NB4 (cell line): ENCODE data around the gene UNC5A.

Experiments used
- DNase-seq: peaks from one replicate; pipeline ENCODE4 v3.0.0; 2010; ENCODE audit warnings: low read depth
- H3K4me3 ChIP-seq: one replicate; pipeline ENCODE4 v1.5.1; 2011; ENCODE audit warnings: mild to moderate bottlenecking, low read depth, low read length, moderate library complexity
- MYC ChIP-seq: IDR thresholded peaks from 2 replicates; pipeline ENCODE4 v1.6.1; 2011; ENCODE audit warnings: low read depth, low read length
- POLR2A ChIP-seq: IDR thresholded peaks from 2 replicates; pipeline ENCODE4 v1.6.1; 2011; ENCODE audit warnings: mild to moderate bottlenecking; ENCODE audit not compliant: insufficient read length; ENCODE audit errors: extremely low read depth
- TF ChIP-seq, protein P1 (sequence below): IDR thresholded peaks from one replicate; pipeline ENCODE4 v1.5.1; 2012; ENCODE audit warnings: low read depth, low read length
- TF ChIP-seq, protein P2 (sequence below): IDR thresholded peaks from 2 replicates; pipeline ENCODE4 v1.6.1; 2011; ENCODE audit warnings: low read depth, low read length

Gene UNC5A

DNA sequence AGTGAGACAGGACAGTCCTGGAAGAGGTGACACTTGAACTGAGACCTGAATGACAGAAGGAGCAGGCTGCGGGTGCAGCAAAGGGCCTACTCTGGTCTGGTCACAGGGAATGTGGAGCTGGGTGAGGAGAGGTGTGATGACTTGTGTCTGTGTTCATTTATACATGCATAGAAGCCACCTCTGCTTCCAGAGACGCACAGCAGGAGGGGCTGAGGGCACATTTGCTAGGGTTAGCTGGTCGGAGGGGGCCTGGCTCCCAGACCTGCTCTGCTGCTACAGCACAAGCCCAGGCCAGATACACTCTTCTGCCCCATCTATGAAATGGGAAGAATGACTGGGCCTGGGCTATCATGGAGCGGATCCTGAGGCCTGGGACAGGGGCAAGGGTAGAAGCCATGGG is 15.6 kb downstream of the UNC5A start:
- DNase-seq, result no peak
- no peak overlapping the region for H3K4me3 ChIP-seq
- TF ChIP-seq MYC (no peak), POLR2A (no peak)
- TF ChIP-seq, protein P1, sequence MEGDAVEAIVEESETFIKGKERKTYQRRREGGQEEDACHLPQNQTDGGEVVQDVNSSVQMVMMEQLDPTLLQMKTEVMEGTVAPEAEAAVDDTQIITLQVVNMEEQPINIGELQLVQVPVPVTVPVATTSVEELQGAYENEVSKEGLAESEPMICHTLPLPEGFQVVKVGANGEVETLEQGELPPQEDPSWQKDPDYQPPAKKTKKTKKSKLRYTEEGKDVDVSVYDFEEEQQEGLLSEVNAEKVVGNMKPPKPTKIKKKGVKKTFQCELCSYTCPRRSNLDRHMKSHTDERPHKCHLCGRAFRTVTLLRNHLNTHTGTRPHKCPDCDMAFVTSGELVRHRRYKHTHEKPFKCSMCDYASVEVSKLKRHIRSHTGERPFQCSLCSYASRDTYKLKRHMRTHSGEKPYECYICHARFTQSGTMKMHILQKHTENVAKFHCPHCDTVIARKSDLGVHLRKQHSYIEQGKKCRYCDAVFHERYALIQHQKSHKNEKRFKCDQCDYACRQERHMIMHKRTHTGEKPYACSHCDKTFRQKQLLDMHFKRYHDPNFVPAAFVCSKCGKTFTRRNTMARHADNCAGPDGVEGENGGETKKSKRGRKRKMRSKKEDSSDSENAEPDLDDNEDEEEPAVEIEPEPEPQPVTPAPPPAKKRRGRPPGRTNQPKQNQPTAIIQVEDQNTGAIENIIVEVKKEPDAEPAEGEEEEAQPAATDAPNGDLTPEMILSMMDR, result no peak
- TF ChIP-seq, protein P2, sequence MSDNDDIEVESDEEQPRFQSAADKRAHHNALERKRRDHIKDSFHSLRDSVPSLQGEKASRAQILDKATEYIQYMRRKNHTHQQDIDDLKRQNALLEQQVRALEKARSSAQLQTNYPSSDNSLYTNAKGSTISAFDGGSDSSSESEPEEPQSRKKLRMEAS, result no peak

DNA sequence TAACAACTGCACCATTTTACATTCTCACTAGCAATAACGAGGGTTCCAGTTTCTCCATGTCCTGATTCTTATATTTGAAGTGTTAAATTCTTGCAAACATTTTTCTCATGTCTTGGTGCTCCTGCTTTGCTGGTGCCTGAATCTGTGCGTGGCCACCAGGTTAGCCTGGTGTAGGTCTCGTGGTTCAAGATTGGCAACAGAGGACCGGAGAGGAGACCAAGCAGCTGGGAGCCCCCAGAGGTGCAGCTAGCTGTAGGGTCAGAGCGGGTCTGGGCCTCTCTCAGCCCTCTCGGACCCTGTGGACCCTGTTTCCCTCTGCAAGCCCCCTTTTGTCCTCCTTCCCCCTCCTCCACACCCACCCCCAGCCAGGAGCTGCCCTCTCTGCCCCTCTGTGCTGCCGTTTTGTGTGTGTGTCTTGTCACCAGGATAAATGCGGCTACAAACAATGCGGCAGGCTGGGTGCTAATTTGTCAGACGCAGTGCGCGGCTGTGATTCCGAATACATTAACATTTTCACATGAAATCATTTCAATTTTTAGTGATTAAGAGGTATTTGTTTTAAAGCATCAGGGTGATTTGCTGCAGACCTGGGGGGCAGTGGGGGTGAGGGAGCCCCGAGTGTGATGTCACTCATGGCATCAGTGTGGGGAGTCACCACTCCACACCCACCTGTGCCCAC is 17.5 kb downstream of the UNC5A start:
- DNase-seq, result no peak
- TF ChIP-seq POLR2A, result no peak
- TF ChIP-seq, protein P2, result no peak
- TF ChIP-seq, protein P1, result no peak
- no peak for TF ChIP-seq MYC
- no peak overlapping the region for H3K4me3 ChIP-seq

DNA sequence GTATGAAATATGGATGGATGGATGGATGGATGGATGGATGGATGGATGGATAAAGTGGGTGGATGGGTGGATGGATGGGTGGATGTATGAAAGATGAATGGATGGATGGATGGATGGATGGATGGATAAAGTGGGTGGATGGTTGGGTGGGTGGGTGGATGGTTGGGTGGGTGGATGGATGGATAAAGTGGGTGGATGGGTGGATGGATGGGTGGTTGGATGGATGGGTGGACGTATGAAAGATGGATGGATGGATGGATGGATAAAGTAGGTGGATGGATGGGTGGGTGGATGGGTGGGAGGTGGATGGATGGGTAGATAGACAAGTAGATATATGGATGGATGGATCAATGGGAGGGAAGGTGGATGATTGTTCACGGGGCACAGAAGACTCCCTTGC is 19.0 kb downstream of the UNC5A start:
- no peak for DNase-seq
- TF ChIP-seq, protein P2, result no peak
- TF ChIP-seq MYC, result no peak
- no peak for TF ChIP-seq POLR2A
- TF ChIP-seq, protein P1, result no peak
- no peak overlapping the region for H3K4me3 ChIP-seq

DNA sequence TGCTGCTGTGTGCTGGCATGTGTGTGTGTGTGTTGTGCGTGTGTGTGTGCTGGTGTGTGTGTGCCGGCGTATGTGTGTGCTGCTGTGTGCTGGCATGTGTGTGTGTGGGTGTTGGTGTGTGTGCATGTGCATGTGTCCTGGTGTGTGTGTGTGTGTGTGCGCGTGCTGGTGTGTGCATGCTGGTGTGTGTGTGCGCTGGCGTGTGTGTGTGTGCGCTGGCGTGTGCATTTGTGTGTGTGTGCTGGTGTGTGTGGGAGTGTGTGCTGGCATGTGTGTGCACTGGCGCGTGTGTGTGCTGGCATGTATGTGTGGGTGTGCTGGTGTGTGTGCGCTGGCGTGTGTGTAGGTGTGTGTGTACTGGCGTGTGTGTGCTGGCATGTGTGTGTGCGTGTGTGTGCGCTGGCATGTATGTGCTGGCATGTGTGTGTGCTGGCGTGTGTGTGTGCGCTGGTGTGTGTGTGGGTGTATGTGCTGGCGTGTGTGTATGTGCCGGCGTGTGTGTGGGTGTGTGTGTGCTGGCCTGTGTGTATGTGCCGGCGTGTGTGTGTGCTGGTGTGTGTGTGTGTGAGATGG is 20.1 kb downstream of the UNC5A start:
- no peak for DNase-seq
- TF ChIP-seq, protein P2, result no peak
- TF ChIP-seq MYC, result no peak
- TF ChIP-seq POLR2A, result no peak
- TF ChIP-seq, protein P1, result no peak

DNA sequence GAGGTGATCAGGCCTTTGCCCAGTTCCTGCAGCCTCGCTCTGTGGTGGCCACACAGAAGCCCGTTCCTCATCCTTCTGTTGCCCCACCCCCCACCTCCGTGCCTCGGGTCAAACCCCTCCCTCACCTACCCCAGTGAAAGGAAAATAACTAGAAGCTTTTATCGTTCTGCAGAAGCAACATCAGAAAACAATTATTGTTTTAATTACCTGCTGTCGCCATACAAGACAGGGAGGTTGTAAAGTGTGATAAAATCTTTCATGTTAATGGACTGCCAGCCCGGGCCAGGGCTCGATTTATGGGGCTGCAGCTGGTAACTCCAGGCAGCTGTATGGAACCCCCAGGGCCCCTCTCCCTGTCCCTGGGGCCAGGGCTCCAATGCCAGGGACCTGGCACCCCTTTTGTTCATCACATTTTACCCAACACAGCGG is 20.6 kb downstream of the UNC5A start:
- TF ChIP-seq MYC, result no peak
- no peak for TF ChIP-seq POLR2A
- TF ChIP-seq, protein P2, result no peak
- TF ChIP-seq, protein P1, result no peak
- DNase-seq, result no peak
- no peak overlapping the region for H3K4me3 ChIP-seq

More for the DNA sequence above, 20.1 kb downstream of the UNC5A start:
- no peak overlapping the region for H3K4me3 ChIP-seq
